Loucy (cell line): ENCODE measurements around the gene ITSN1.
"Not testable (repeated sequence)": the region's sequence is repeated elsewhere in the genome, so short reads cannot be mapped to it uniquely, and the experiment has no call there.

ENCODE experiments used
- CTCF ChIP-seq: fragments of 200-600 bp; sonication (generic); conservative IDR thresholded peaks from 2 replicates; pipeline ENCODE4 v1.5.1; 2014; ENCODE audit warnings: mild to moderate bottlenecking, antibody characterized with exemption, low read length
- EZH2phosphoT487 ChIP-seq: fragments of 200-600 bp; IDR thresholded peaks from 2 replicates; pipeline ENCODE4 v1.6.1; 2018; ENCODE audit warnings: antibody characterized with exemption, mild to moderate bottlenecking, moderate library complexity, borderline replicate concordance

DNA sequence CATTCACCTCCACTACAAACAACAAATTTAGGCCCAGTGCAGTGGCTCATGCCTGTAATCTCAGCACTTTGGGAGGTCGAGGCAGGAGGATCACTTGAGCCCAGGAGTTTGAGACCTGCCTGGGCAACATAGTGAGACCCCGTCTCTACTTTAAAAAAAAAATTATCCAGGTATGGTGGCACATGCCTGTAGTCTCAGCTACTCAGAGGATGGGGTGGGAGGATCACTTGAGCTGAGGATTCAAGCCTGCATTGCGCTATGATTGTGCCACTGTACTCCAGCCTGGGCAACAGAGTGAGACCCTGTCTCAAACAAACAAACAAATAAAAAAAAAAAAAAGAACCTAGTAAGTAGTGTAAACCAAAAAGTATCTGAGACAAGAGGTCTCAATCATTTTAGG is 86.8 kb downstream of the ITSN1 start:
- TF ChIP-seq CTCF, EZH2phosphoT487: not testable (repeated sequence)
